HepG2 (cell line): ENCODE results near the gene CST4. TPM values are rescaled to one million over a fixed set of nuclear protein-coding genes. Genes with fewer than 3 reads are reported as not detected.

Experiments used
- AKNA ChIP-seq: sonication (generic); formaldehyde crosslinking; IDR thresholded peaks from 2 replicates; pipeline ENCODE4 v1.4.0; 2020; ENCODE audit warnings: missing genetic modification reagents, borderline replicate concordance
- ARNT2 ChIP-seq: sonication (generic); formaldehyde crosslinking; IDR thresholded peaks from 2 replicates; pipeline ENCODE4 v1.8.0; 2022; ENCODE audit warnings: mild to moderate bottlenecking, low read depth, missing genetic modification reagents, moderate library complexity
- FOSL2 ChIP-seq: sonication (generic); formaldehyde crosslinking; IDR thresholded peaks from 2 replicates; pipeline ENCODE4 v1.4.0; 2020; ENCODE audit warnings: missing genetic modification reagents
- FOXA1 ChIP-seq, 2 experiments: fragments of 450-650 bp in 1 of 2; sonication (generic) in 1 of 2; formaldehyde crosslinking in 1 of 2; IDR thresholded peaks; 2 replicates each; pipeline versions ENCODE4 v1.4.0 to v1.6.1; 2016 to 2020; ENCODE audit warnings: missing genetic modification reagents in 1 of 2
- HIVEP1 ChIP-seq: sonication (generic); formaldehyde crosslinking; IDR thresholded peaks from 2 replicates; pipeline ENCODE4 v1.4.0; 2020; ENCODE audit warnings: mild to moderate bottlenecking, missing genetic modification reagents
- HMGA1 ChIP-seq: sonication (generic); formaldehyde crosslinking; conservative IDR thresholded peaks from 2 replicates; pipeline ENCODE4 v1.4.0; 2020; ENCODE audit warnings: missing genetic modification reagents
- HNRNPLL ChIP-seq: fragments of 200-400 bp; formaldehyde crosslinking; IDR thresholded peaks from 2 replicates; pipeline ENCODE4 v1.6.1; 2017; ENCODE audit warnings: mild to moderate bottlenecking, low read depth, low read length; ENCODE audit not compliant: poor library complexity, severe bottlenecking
- IKZF1 ChIP-seq: fragments of 450-650 bp; IDR thresholded peaks from 2 replicates; pipeline ENCODE4 v1.7.1; 2016
- MLX ChIP-seq: IDR thresholded peaks from 2 replicates; pipeline ENCODE4 v1.6.1; 2016
- MTA3 ChIP-seq: sonication (generic); formaldehyde crosslinking; IDR thresholded peaks from 2 replicates; pipeline ENCODE4 v1.4.0; 2020; ENCODE audit warnings: missing genetic modification reagents
- NBN ChIP-seq: fragments of 450-650 bp; conservative IDR thresholded peaks from 2 replicates; pipeline ENCODE4 v1.6.1; 2017
- NFRKB ChIP-seq: fragments of 450-650 bp; IDR thresholded peaks from 2 replicates; pipeline ENCODE4 v1.6.1; 2017
- NONO ChIP-seq, 2 experiments: fragments of 450-650 bp in 1 of 2; sonication (generic) in 1 of 2; formaldehyde crosslinking in 1 of 2; IDR thresholded peaks in 1 of 2; conservative IDR thresholded peaks in 1 of 2; 2 replicates each; pipeline versions ENCODE4 v1.6.1 to v1.8.0; 2017 to 2022; ENCODE audit warnings: mild to moderate bottlenecking in 1 of 2, missing genetic modification reagents in 1 of 2, moderate library complexity in 1 of 2
- PLRG1 ChIP-seq: fragments of 450-650 bp; conservative IDR thresholded peaks from 2 replicates; pipeline ENCODE4 v1.6.1; 2016
- RFXANK ChIP-seq: IDR thresholded peaks from 2 replicates; pipeline ENCODE4 v1.6.1; 2016
- SOX6 ChIP-seq, 2 experiments: fragments of 450-650 bp in 1 of 2; sonication (generic) in 1 of 2; formaldehyde crosslinking in 1 of 2; IDR thresholded peaks; 2 replicates each; pipeline versions ENCODE4 v1.4.0 to v1.6.1; 2017 to 2020; ENCODE audit warnings: antibody characterized with exemption in 1 of 2, mild to moderate bottlenecking in 1 of 2, missing genetic modification reagents in 1 of 2
- SRSF4 ChIP-seq: fragments of 200-400 bp; formaldehyde crosslinking; IDR thresholded peaks from one replicate; pipeline ENCODE4 v1.6.1; 2018; ENCODE audit warnings: mild to moderate bottlenecking, low read depth, low read length, moderate library complexity; ENCODE audit not compliant: poor library complexity, severe bottlenecking
- ZNF280B ChIP-seq: sonication (generic); formaldehyde crosslinking; IDR thresholded peaks from 2 replicates; pipeline ENCODE4 v1.5.0; 2020; ENCODE audit warnings: missing genetic modification reagents, mild to moderate bottlenecking, borderline replicate concordance
- ZNF747 ChIP-seq: sonication (generic); formaldehyde crosslinking; IDR thresholded peaks from 2 replicates; pipeline ENCODE4 v1.8.1; 2023; ENCODE audit warnings: missing genetic modification reagents, mild to moderate bottlenecking, borderline replicate concordance
- polyA plus RNA-seq, 8 experiments: library from polyadenylated mRNA; depleted of rRNA in 3 of 8; stranded (reverse) in 7 of 8; unstranded in 1 of 8; fragments of >200 nt; fragmentation: Illumina TruSeq in 4 of 8; extraction: Trizol in 4 of 8; gene quantifications; 2 replicates each; pipeline versions ENCODE4 v1.2.1 to v1.2.3, GENCODE V29; 2011 to 2016; ENCODE audit warnings: low read depth in 4 of 8, missing spikeins in 1 of 8, mixed read lengths in 1 of 8; ENCODE audit not compliant: insufficient read depth in 1 of 8
- total RNA-seq, 5 experiments: library from RNA; depleted of rRNA; stranded (reverse); fragments of >200 nt; fragmentation: Illumina TruSeq; extraction: Trizol; gene quantifications; 2 replicates each; pipeline ENCODE4 v1.2.3, GENCODE V29; 2016; ENCODE audit warnings: low read depth in 1 of 5

Gene CST4
- total and polyA plus RNA-seq, 2 of the 13 experiments (the other 11 are each of a cell fraction or from before 2014, with no cell fraction given): not detected

GRCh38 chr20:23725102-23725501 is 36.3 kb upstream of the CST4 start (continued):
- TF ChIP-seq ZNF747 (CRISPR knock-in tag) (no peak), FOSL2 (CRISPR knock-in tag) (no peak), MTA3 (no peak), SOX6 (IDR thresholded peaks at IDR 0.05) (0 out of 2 replicates have a peak, but pooled peaks have one; percentile 62), SOX6 (CRISPR knock-in tag; IDR thresholded peaks at IDR 0.05) (no peak), NONO (IDR thresholded peaks at IDR 0.05) (0 out of 2 replicates have a peak, but pooled peaks have one; percentile 44), NONO (CRISPR knock-in tag; conservative IDR thresholded peaks at IDR 0.05) (no peak), IKZF1 (0 out of 2 replicates have a peak, but pooled peaks have one; percentile 62), NFRKB (peak; percentile 53), PLRG1 (0 out of 2 replicates have a peak, but pooled peaks have one; percentile 87), NBN (peak; percentile 96), MLX (CRISPR knock-in tag) (no peak), SRSF4 (no peak), AKNA (CRISPR knock-in tag) (no peak), FOXA1 (IDR thresholded peaks at IDR 0.05) (0 out of 2 replicates have a peak, but pooled peaks have one; percentile 16), FOXA1 (CRISPR knock-in tag; IDR thresholded peaks at IDR 0.05) (no peak), RFXANK (CRISPR knock-in tag) (no peak), HNRNPLL (no peak), HMGA1 (CRISPR knock-in tag) (no peak), ARNT2 (CRISPR knock-in tag) (no peak), HIVEP1 (CRISPR knock-in tag) (no peak), ZNF280B (CRISPR knock-in tag) (no peak)
